ENCODE data around the gene KLK5. TPM values are rescaled to one million over a fixed set of nuclear protein-coding genes. Genes with fewer than 3 reads are reported as not detected.

KLK5 gene
- total RNA-seq, 8 experiments from 2014 or later: 0.45 to 0.47 TPM; not detected in 6

Other genes with a start within 250 kb of the KLK5 start
- gene SHANK1, start 233.2 kb downstream of the KLK5 start, total RNA-seq: 10 to 100 TPM in 3 of 8 experiments, 1 to 10 TPM in 5; 1.7 to 22.5 (median 7.2) TPM
- gene CLEC11A, start 229.7 kb downstream of the KLK5 start, total RNA-seq: 10 to 100 TPM in 3 of 8 experiments, 1 to 10 TPM in 5; 1.8 to 42.0 (median 6.9) TPM
- gene GPR32, start 182.6 kb downstream of the KLK5 start, total RNA-seq: under 1 TPM in 3 of 8 experiments, not detected in 5; 0.11 to 0.41 (median 0.38) TPM
- under 1 TPM in 1 of 8 experiments, not detected in 7; 0.31 TPM for gene ACP4, start 162.6 kb downstream of the KLK5 start, total RNA-seq
- gene KLK1, start 129.3 kb downstream of the KLK5 start, total RNA-seq: 1 to 10 TPM in 1 of 8 experiments, under 1 TPM in 5, not detected in 2; 0.25 to 1.6 (median 0.44) TPM
- gene KLK15, start 119.5 kb downstream of the KLK5 start, total RNA-seq: under 1 TPM in 6 of 8 experiments, not detected in 2; 0.23 to 0.90 (median 0.36) TPM
- 1 to 10 TPM in 3 of 8 experiments, under 1 TPM in 3, not detected in 2; 0.60 to 3.2 (median 1.2) TPM for gene KLK3, start 98.1 kb downstream of the KLK5 start, total RNA-seq
- 1 to 10 TPM in 3 of 8 experiments, under 1 TPM in 4, not detected in 1; 0.11 to 3.2 (median 0.81) TPM for gene KLK2, start 79.6 kb downstream of the KLK5 start, total RNA-seq
- gene KLK4, start 41.6 kb downstream of the KLK5 start, total RNA-seq: 1 to 10 TPM in 2 of 8 experiments, under 1 TPM in 4, not detected in 2; 0.38 to 1.5 (median 0.57) TPM
- gene KLK6, start 16.6 kb upstream of the KLK5 start, total RNA-seq: under 1 TPM in 5 of 8 experiments, not detected in 3; 0.13 to 0.59 (median 0.21) TPM
- gene KLK7, start 30.9 kb upstream of the KLK5 start, total RNA-seq: under 1 TPM in 1 of 8 experiments, not detected in 7; 0.13 TPM
- gene KLK8, start 48.6 kb upstream of the KLK5 start, total RNA-seq: not detected
- under 1 TPM; 0.14 to 0.81 (median 0.37) TPM for gene KLK10, start 66.7 kb upstream of the KLK5 start, total RNA-seq
- 1 to 10 TPM in 1 of 8 experiments, under 1 TPM in 4, not detected in 3; 0.25 to 1.5 (median 0.46) TPM for gene KLK11, start 73.6 kb upstream of the KLK5 start, total RNA-seq
- under 1 TPM in 1 of 8 experiments, not detected in 7; 0.43 TPM for gene KLK12, start 82.0 kb upstream of the KLK5 start, total RNA-seq
- gene KLK13, start 112.1 kb upstream of the KLK5 start, total RNA-seq: 10 to 100 TPM in 1 of 8 experiments, 1 to 10 TPM in 1, under 1 TPM in 2, not detected in 4; 0.38 to 11.3 (median 1.5) TPM
- under 1 TPM in 5 of 8 experiments, not detected in 3; 0.16 to 0.85 (median 0.46) TPM for gene KLK14, start 129.8 kb upstream of the KLK5 start, total RNA-seq
- gene CTU1, start 155.4 kb upstream of the KLK5 start, total RNA-seq: 1 to 10 TPM; 1.7 to 4.0 (median 2.5) TPM
- under 1 TPM in 3 of 8 experiments, not detected in 5; 0.09 to 0.33 (median 0.21) TPM for gene SIGLEC9, start 171.9 kb upstream of the KLK5 start, total RNA-seq
- gene SIGLEC7, start 189.3 kb upstream of the KLK5 start, total RNA-seq: 1 to 10 TPM in 1 of 8 experiments, under 1 TPM in 2, not detected in 5; 0.20 to 1.2 (median 0.33) TPM